Testis (tissue), 2 donors: ENCODE results near the gene PLCD1.

ENCODE experiments used
- CTCF ChIP-seq, 3 experiments: fragments of 450-650 bp in 2 of 3; fragments of 200-600 bp in 1 of 3; sonication (generic) in 1 of 3; IDR thresholded peaks; one replicate each; pipeline ENCODE4 v1.5.1; 2016 to 2019; ENCODE audit warnings: antibody characterized with exemption in 3 of 3, mild to moderate bottlenecking in 2 of 3, moderate library complexity in 1 of 3
- POLR2A ChIP-seq: fragments of 450-650 bp; IDR thresholded peaks from one replicate; pipeline ENCODE4 v1.6.1; 2017; ENCODE audit warnings: antibody characterized with exemption, mild to moderate bottlenecking, moderate library complexity

- no peak for TF ChIP-seq POLR2A
- TF ChIP-seq CTCF (IDR thresholded peaks at IDR 0.05): no peak
These were observed 19.4 kb downstream of the PLCD1 start for GRCh38 chr3:38009807-38010591.
